Stimulated activated CD8-positive, alpha-beta memory T cell treated with anti-CD3 and anti-CD28 coated beads, Interleukin-7, amount 100 ng/mL, for 1 hour (primary cell): ENCODE data around the gene CDIPT.
"Not testable (repeated sequence)": the region's sequence is repeated elsewhere in the genome, so short reads cannot be mapped to it uniquely, and the experiment has no call there.

Experiments
- DNase-seq, 2 donors: peaks; one replicate each; pipeline ENCODE4 v3.0.0-alpha.2; 2020; ENCODE audit warnings: low read depth in 2 of 2

CDIPT gene

GRCh38 chr16:29862884-29863668 lies at the start of gene CDIPT:
Gene CDIPT, minus strand, starts transcription at chr16:29863226. Its CDS starts 369 bp downstream, at chr16:29862857.
- peak; percentile 82 to 84 for DNase-seq

DNA sequence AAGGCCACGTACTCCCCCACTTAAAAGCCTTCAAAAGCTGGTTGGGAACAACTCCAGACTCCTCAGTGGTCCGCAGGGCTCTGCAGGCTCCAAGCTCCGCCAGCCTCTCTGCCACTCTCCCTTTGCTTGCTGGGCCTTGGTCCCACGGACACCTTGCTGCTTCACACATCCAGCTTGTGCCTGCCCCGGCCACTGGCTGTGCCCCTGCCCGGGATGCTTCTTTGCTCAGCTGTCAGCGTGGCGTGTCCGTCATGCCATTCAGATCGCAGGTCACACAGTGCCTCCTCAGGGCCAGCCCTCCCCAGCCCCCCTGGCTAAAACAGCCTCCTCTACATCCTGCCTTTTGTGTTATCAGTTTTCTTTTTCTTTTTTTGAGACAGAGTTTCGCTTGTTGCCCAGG lies 49.1 kb upstream of the CDIPT start:
- DNase-seq: no peak

- no peak for DNase-seq
Measured at GRCh38 chr16:29911676-29912010, 48.6 kb upstream of the CDIPT start.

- no peak for DNase-seq
Measured at GRCh38 chr16:29910819-29911675, 48.0 kb upstream of the CDIPT start.

- DNase-seq: not testable (repeated sequence)
Measured at GRCh38 chr16:29909851-29910250, 46.8 kb upstream of the CDIPT start.

DNA sequence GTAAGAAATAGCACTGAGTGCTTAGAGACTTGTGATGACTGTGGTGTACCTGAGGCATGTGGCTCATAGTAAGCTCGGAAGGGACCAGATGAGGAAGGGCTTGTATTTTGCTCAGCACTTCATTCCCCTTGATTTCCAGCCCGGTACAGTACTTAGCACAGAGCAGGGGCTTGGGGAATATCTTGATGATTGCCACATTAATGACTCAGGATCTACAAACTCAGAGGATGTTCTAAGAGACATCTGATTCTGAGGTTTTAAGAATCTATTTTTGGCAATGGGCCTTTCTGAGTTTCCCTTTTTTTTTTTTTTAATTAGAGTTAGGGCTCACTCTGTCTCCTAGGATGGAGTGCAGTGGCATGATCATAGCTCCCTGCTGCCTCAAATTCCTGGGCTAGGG lies 46.4 kb upstream of the CDIPT start:
- DNase-seq: no peak

DNA sequence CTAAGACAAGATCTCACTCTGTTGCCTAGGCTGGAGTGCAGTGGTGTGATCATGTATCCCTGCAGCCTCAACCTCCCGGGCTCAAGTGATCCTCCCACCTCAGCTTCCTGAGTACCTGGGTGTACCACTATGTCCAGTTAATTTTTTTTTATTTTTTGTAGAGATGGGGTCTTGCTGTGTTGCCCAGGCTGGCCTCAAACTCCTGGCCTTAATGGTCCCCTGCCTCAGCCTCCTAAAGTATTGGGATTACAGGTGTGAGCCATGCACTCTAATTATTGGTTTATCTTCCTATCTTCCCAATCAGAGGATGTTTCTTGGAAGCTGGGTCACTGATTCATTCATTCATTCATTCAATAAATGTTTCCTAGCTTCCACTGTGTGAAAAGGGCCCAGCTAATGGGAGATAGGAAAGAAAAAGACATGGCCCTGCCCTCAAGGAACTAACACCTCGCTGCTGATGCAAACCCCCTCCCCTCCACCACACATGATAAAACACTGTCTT lies 45.7 kb upstream of the CDIPT start:
- DNase-seq: no peak

GRCh38 chr16:29907973-29908372 lies 44.9 kb upstream of the CDIPT start:
- DNase-seq: no peak

GRCh38 chr16:29906520-29907244 lies 43.7 kb upstream of the CDIPT start:
- no peak for DNase-seq

- no peak for DNase-seq
Measured at GRCh38 chr16:29905668-29906067, 42.6 kb upstream of the CDIPT start.

- no peak for DNase-seq
Measured at GRCh38 chr16:29904947-29905346, 41.9 kb upstream of the CDIPT start.

GRCh38 chr16:29903590-29903989 lies 40.6 kb upstream of the CDIPT start:
- DNase-seq: no peak

- no peak for DNase-seq
Measured at GRCh38 chr16:29901607-29901945, 38.5 kb upstream of the CDIPT start.

- DNase-seq: no peak
Measured at GRCh38 chr16:29900888-29901606, 38.0 kb upstream of the CDIPT start.

DNA sequence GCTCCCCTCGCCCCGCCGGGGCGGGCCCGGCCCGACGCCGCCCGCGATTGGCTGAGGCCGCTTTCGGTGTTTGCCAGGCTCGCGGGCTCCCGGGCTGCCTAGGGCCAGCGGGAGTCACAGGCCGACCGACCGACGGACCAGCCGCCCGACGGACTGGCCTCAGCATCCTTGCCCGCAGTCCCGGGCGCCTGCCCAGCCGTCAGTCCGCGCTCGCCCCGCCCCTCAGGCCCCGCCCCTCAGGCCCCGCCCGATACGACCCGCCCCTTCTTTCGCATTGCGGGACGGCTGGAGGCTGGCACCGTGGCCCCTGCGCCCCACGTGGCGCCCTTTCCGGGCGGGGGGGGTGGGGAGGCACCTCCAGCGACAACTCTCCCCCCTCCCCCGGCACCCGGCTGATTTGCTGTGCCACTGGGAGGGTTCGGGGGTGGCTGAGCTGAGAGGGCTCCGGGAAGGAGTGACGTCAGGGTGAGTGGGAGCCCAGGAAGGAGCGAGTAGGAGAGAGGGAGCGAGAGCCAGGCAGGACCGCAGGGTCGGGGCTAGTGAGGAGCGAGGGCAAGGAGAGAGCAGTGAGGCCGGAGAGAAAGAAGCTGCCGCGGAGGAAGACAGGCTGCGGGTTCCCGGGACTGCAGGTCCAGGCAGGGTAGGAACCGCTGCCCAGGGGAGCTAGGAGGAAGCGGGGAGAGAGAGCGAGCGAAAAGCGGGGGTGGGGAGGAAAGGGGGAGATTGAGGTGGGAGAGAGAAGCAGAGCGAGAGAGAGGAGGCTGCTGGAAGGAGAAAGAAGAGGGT lies 37.3 kb upstream of the CDIPT start, which contains the start of gene ASPHD1:
ASPHD1 (plus strand) TSS at position 387 of the 786 bp plus-strand sequence. CDS start 484 bp downstream, outside the sequence.
- DNase-seq: peak in 1 of 2 donors; percentile 20

- peak; percentile 52 to 57 for DNase-seq
Measured at GRCh38 chr16:29899516-29900101, 36.6 kb upstream of the CDIPT start, which contains the start of gene SEZ6L2. Gene SEZ6L2, minus strand, starts transcription at chr16:29899550. Its CDS starts 531 bp downstream, at chr16:29899019.

DNA sequence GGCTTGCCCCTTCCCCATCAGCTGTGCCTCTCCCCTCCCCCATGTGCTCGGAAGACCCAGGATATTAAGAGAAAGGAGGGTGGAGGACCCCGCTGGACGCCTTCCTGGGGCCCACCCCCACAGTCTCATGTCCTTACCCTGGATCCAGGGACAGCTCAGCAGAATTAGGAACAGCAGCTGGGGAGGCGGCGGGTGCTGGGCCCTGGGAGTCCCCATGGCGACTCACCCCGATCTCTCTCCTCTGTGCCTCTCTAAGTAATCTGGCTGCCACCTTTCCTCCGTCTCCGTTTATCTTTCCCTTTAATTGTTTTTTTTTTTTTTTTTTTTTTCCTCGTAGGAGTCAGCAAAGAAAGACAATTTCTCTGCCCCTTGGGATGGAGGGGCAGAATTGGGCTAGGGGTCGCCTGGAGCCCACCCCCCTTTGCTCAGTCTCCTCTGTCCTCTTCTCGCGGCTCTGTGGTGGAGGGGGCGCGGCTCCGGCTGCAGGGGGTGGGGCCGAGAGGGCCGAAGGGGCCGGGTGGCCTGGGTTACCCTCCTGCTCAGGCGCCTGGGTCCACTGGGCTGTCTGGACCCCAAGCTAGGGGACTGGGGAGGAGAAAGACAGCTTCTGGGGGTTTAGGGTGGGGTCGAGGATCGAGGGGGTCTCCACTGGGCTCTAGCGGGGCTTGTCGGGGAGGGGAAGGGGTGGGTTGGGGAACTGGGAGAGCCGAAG lies 35.9 kb upstream of the CDIPT start:
- no peak for DNase-seq

GRCh38 chr16:29898135-29898803 lies 35.2 kb upstream of the CDIPT start:
- DNase-seq: no peak

DNA sequence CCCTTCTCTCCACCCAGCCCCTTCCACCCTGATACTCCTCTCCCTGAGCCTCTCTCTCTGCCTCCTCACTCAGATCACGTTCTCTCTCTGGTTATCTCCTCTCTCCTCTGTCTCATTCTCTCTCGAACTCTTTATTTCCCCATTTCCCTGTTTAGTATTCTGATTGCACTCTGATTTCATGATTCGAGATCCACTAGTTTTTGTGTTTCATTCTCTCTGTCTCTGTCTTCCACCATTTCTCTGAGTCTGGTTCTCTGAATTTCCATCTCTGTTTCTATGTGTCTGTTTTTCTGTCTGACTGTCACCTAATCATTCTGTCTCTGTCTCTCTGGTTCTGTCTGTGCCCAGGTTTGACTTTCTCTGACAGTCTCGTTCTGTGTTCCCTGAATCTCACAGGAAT lies 34.3 kb upstream of the CDIPT start:
- DNase-seq: no peak
